GM12872 (cell line): ENCODE results near the gene GPR151.

ENCODE experiments used
- TF ChIP-seq, protein P1 (sequence below): IDR thresholded peaks from 3 replicates; pipeline ENCODE4 v1.5.1; 2011; ENCODE audit warnings: low read depth, mild to moderate bottlenecking, low read length, moderate library complexity; ENCODE audit not compliant: insufficient read depth

GPR151 gene

DNA sequence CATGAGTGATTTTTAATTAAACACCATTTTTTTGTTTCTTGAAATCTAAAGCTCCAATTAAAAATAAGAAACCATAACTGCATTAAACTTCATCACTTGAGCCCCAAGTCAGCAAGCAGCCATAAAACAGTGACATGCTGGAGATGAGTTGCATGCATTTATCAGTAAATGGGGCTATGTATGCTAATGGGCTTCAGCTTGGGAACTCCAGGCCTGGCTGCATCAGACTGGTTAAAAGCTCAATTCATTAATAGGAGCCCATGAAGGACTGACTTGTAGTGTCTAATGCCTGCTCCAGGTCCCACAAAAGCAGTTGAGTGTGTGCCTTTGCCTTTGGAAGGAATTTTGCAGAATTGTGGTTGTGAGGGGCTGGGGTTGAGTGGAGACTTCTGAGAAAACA lies 33.6 kb upstream of the GPR151 start:
- TF ChIP-seq, protein P1, sequence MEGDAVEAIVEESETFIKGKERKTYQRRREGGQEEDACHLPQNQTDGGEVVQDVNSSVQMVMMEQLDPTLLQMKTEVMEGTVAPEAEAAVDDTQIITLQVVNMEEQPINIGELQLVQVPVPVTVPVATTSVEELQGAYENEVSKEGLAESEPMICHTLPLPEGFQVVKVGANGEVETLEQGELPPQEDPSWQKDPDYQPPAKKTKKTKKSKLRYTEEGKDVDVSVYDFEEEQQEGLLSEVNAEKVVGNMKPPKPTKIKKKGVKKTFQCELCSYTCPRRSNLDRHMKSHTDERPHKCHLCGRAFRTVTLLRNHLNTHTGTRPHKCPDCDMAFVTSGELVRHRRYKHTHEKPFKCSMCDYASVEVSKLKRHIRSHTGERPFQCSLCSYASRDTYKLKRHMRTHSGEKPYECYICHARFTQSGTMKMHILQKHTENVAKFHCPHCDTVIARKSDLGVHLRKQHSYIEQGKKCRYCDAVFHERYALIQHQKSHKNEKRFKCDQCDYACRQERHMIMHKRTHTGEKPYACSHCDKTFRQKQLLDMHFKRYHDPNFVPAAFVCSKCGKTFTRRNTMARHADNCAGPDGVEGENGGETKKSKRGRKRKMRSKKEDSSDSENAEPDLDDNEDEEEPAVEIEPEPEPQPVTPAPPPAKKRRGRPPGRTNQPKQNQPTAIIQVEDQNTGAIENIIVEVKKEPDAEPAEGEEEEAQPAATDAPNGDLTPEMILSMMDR = no peak

DNA sequence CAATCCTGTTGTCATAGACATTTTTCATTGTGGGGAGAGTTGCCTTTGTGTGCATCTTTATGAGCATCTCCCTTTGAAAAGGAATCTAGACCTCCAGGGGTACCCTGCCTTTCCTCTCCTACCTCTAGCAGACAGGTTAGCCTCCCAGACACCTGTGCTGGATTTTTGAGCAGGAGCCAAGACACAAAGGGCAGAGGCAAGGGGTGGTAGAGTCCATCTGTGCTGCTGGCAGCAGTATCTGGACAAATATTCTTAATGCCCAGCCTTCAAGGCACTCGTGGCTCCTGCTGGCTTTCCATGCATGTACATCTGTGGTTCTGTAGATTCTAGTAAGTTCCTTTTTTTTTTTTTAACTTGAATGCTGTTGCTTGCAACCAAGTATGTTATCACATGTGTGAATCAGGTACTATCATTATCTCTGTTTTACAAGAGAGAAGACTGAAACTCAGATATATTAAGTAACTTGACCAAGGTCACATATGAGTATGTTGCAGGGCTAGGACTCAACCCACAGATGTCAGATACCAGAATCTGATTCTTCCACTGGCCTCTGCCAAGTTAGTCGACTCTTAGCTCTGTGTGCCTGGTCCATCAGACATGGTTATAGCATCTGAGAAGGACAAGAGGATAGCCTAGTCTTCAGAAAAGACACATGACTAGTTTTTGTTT lies 32.9 kb upstream of the GPR151 start:
- TF ChIP-seq, protein P1 = no peak

DNA sequence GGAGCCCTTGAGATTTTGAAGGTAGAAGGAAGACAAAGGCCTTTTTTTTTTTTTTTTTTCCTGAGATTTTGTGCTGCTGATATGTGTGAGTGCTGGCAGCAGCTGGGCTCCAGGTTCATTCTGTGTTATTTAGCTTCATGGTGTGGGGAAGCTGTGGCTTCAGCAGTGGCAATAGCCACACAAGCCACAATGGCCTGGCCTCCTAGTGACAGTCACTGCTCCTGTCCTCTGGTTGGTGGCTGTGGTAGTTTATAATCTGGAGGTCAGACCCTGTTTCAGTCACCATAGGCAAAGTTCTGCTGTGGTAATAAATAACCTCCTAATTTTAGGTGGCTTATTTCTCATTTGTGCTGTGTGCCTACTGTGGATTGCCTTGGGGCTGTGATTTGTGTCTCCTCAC lies 28.2 kb upstream of the GPR151 start:
- TF ChIP-seq, protein P1 = no peak

DNA sequence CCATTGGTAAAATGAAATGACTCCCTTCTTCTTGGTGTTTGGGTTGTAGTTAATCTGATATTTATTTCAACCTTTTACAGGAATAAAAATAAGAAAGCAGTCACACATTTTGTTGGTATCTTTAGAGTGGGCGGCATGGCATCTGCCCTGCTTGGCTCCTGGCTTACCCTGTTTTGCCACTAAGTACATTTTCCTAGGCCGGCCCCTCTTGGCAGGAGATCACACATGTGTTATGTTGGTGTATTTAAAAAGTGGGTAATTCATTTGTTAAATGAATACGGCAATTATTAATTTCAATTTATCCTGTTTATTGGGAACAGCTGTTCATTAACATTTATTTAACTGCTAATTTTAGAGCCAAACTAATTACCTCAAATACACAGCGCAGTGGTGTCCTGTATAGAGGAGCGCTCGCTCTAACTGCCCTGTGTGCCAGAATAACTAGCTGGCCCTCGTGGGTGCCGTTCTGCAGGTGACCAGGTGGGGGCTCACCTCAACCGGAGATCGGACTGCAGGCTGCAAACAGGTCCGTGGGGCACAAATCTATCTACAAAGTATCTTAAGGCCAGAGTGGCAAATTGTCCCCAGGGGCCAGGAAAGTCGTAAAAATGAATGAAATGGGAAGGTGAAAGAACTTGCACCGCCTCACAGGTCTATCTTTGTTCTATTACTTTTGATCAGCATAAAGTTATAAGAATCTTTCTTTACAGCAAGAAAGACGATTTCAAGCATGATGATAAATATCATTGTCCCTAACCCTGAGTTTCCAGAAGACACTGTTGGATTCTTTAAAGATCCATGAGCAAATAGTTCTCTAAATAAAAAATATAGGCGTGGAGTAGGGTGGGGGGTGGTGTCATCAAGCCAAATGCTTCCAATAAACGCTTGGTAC lies 26.2 kb upstream of the GPR151 start:
- TF ChIP-seq, protein P1 = peak; percentile 90

DNA sequence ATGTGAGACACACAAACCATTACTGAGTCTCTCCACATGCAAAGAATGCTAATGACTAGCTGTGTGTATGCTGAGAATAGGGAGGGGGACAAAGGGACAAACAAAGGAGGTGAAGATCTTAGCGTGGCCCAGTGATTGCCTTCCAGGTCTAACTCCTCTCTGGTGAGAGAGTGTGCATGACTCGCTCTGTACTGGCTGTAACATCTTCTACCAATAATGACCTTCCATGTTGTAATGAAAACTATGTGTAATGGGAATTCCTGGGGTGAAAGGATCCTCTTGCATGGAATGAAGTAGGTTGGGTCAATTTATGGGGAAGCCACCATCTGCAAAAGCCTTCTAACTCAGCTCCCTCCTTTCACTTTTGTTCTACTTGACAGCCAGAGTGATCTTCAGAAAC lies 24.4 kb upstream of the GPR151 start:
- TF ChIP-seq, protein P1 = no peak

DNA sequence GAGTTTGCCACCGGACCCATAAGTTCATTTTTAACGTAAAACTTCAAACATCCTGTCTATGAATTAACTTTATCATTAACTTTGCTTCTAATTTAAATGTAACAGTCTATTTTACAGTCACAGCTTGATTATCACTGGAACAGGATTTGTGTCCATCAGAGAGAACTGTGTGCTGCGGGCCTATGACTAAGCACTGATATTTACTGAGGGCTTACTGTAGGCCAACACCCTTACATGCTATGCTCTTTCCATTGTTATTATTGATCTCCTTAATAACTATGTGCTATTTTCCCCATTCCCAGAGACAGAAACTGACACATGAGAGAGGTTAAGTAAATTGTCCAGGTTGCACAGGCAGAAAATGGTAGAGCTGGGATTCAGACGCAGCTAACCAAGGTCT lies 24.0 kb upstream of the GPR151 start:
- TF ChIP-seq, protein P1 = no peak

DNA sequence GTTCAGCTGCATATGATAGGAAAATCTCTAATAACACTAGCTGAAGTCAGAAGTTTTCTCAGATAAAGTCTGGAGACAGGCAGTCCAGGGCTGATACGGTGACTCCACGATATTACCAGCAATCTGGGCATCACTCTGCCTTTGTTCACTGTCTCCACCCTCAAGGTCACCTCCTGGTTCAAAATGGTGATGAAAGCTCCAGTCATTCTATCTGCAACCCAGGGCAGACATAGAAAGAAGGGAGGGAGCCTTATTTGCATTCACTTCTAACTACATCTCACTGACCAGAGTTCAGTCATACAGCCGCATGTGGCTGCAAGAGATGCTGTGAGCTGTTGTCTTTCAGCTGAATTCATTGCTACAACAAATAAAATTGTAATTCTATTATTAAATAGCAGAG lies 22.4 kb upstream of the GPR151 start:
- TF ChIP-seq, protein P1 = no peak
